Measurements from ENCODE around the gene SHB. TPM values are rescaled to one million over a fixed set of nuclear protein-coding genes. Genes with fewer than 3 reads are reported as not detected.

Gene SHB
- total RNA-seq, 1 experiment from 2014 or later = 12.2 TPM

DNA sequence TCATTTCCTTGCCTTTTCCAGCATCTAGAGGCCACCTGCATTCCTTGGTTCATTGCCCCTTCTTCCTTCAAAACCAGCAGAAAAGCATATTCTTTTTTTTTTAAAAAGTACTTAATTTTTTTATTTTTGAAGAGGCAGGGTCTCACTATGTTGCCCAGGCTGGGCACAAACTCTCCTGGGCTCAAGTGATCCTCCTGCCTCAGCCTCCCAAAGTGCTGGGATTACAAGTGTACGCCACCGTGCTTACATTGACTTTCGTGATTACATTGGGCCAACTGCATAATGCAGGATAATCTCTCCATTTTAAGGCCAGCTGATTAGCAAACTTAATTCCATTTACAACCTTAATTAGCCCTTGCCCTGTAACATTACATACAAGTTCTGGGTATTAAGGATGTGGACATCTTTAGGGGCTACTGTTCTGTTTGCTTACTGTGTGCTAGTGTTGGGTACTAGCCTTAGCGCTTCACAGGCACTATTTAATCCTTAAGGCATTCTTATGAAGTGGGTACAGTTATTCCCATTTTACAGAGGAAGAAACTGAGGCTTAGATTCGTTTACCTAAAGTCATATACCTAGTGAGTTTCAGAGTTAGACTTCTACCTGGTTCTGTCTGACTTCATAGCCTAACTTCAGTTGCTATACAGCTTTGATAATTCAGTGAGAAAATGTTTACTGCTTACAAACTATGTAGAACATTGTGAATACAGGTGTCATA lies 198.8 kb downstream of the SHB start (continued):
- TF ChIP-seq, protein P1, sequence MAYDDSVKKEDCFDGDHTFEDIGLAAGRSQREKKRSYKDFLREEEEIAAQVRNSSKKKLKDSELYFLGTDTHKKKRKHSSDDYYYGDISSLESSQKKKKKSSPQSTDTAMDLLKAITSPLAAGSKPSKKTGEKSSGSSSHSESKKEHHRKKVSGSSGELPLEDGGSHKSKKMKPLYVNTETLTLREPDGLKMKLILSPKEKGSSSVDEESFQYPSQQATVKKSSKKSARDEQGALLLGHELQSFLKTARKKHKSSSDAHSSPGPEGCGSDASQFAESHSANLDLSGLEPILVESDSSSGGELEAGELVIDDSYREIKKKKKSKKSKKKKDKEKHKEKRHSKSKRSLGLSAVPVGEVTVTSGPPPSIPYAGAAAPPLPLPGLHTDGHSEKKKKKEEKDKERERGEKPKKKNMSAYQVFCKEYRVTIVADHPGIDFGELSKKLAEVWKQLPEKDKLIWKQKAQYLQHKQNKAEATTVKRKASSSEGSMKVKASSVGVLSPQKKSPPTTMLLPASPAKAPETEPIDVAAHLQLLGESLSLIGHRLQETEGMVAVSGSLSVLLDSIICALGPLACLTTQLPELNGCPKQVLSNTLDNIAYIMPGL (CRISPR knock-in tag; IDR thresholded peaks at IDR 0.05) = no peak
- TF ChIP-seq ATF1 (CRISPR knock-in tag; IDR thresholded peaks at IDR 0.05) (no peak), TCF7 (CRISPR knock-in tag; IDR thresholded peaks at IDR 0.05; ENCODE audit: low read depth) (no peak), NFE2L1 (CRISPR knock-in tag; IDR thresholded peaks at IDR 0.05) (no peak), CDX4 (CRISPR knock-in tag; IDR thresholded peaks at IDR 0.05; ENCODE audit: borderline replicate concordance) (no peak), NFYB (CRISPR knock-in tag; conservative IDR thresholded peaks at IDR 0.05; ENCODE audit: low read depth) (no peak)

Other genes starting within 250 kb of the SHB start
- 15.0 to 16.2 TPM (median 15.4 TPM) in 3 replicates for gene SLC25A51, start 165.1 kb downstream of the SHB start, total RNA-seq (2021)

Measured in WTC11 (cell line).